Activated CD4-positive, alpha-beta T cell treated with anti-CD3 and anti-CD28 coated beads, Interleukin-2, amount 50 U/mL, for 4 hours (primary cell): ENCODE measurements around the gene EFNB2.

Experiments used
- DNase-seq, 2 experiments: peaks; one replicate each; pipeline ENCODE4 v3.0.0-alpha.2; 2020

The EFNB2 gene

GRCh38 chr13:106498571-106498970, 36.9 kb downstream of the EFNB2 start:
- DNase-seq, result no peak

- no peak for DNase-seq
These were observed 37.3 kb downstream of the EFNB2 start for GRCh38 chr13:106498158-106498557.

- no peak for DNase-seq
These were observed 38.4 kb downstream of the EFNB2 start for GRCh38 chr13:106497079-106497478.

- no peak for DNase-seq
These were observed 39.1 kb downstream of the EFNB2 start for GRCh38 chr13:106496072-106496997.

GRCh38 chr13:106494936-106495335, 40.5 kb downstream of the EFNB2 start:
- no peak for DNase-seq

GRCh38 chr13:106494506-106494905, 41.0 kb downstream of the EFNB2 start:
- no peak for DNase-seq

- DNase-seq, result no peak
These were observed 41.8 kb downstream of the EFNB2 start for GRCh38 chr13:106493533-106494220.

- no peak for DNase-seq
These were observed 42.6 kb downstream of the EFNB2 start for GRCh38 chr13:106492588-106493475.

GRCh38 chr13:106491928-106492587, 43.4 kb downstream of the EFNB2 start:
- no peak for DNase-seq

GRCh38 chr13:106491463-106491862, 44.0 kb downstream of the EFNB2 start:
- no peak for DNase-seq

- no peak for DNase-seq
These were observed 44.7 kb downstream of the EFNB2 start for GRCh38 chr13:106490569-106491321.

GRCh38 chr13:106489849-106490568, 45.5 kb downstream of the EFNB2 start:
- no peak for DNase-seq

- no peak for DNase-seq
These were observed 46.8 kb downstream of the EFNB2 start for GRCh38 chr13:106488686-106489085.

GRCh38 chr13:106488076-106488475, 47.4 kb downstream of the EFNB2 start:
- no peak for DNase-seq

GRCh38 chr13:106487129-106487528, 48.3 kb downstream of the EFNB2 start:
- no peak for DNase-seq

GRCh38 chr13:106486287-106486686, 49.2 kb downstream of the EFNB2 start:
- DNase-seq, result no peak

- no peak for DNase-seq
These were observed 50.8 kb downstream of the EFNB2 start for GRCh38 chr13:106484537-106485193.

- no peak for DNase-seq
These were observed 51.4 kb downstream of the EFNB2 start for GRCh38 chr13:106484084-106484483.

GRCh38 chr13:106481919-106482318, 53.5 kb downstream of the EFNB2 start:
- DNase-seq, result no peak

GRCh38 chr13:106480351-106480910, 55.0 kb downstream of the EFNB2 start:
- no peak for DNase-seq
